Stimulated activated CD4-positive, alpha-beta T cell treated with anti-CD3 and anti-CD28 coated beads, Interleukin-2, amount 100 ng/mL, for 4 hours (primary cell): ENCODE results near the gene KLHL21.
A peak's percentile ranks its signal among the peaks of the same experiment; 100 is the strongest.
"Not testable (repeated sequence)": the region's sequence is repeated elsewhere in the genome, so short reads cannot be mapped to it uniquely, and the experiment has no call there.

Experiments used
- DNase-seq: peaks from one replicate; pipeline ENCODE4 v3.0.0-alpha.2; 2020; ENCODE audit warnings: low read depth

Gene KLHL21

DNA sequence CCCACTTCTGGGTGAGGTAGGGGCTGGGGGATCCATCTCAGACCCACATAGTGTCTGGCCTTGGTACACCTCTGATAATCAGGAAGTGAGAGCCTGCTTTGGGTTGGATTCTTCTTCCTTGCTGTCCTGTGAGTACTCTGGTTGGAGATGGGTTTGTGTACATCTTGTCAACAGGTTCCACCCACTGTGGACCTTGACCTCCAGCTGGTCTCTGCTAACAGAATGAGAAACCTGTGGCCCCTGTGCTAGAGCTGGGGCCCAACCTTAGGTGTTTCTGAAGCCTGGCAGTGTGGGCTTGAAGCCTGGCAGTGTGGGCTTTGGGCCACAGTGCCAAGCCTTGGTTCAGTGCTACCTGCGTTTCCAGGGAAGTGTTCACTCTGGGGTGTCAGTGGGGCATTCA lies 20.3 kb downstream of the KLHL21 start:
- no peak for DNase-seq

DNA sequence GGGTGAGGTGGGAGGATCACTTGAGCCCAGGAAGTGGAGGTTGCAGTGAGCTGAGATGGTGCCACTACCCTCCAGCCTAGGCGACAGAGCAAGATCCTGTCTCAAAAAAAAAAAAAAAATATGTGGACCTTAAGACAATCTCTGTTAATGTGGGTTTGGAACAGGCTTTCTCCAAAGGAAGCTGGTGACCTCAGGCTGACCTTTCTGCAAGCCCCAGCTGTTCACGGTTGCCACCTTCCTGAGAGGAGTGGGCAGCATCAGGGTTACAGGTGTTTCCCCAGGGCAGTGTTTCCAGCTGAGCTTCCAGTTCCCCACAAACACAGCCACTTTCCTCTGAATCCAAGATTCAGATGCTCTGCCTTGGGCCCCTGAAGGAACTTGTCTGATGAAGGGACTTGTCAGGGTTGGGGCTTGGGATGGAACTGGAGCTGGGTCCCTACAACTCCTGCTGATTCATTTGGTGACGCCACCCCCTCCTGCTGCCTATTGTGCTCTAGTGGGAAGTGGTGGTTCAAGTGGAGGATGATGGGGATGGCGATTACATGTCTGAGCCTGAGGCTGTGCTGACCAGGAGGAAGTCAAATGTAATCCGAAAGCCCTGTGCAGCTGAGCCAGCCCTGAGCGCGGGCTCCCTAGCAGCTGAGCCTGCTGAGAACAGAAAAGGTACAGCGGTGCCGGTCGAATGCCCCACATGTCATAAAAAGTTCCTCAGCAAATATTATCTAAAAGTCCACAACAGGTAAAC lies 20.9 kb downstream of the KLHL21 start:
- no peak for DNase-seq

DNA sequence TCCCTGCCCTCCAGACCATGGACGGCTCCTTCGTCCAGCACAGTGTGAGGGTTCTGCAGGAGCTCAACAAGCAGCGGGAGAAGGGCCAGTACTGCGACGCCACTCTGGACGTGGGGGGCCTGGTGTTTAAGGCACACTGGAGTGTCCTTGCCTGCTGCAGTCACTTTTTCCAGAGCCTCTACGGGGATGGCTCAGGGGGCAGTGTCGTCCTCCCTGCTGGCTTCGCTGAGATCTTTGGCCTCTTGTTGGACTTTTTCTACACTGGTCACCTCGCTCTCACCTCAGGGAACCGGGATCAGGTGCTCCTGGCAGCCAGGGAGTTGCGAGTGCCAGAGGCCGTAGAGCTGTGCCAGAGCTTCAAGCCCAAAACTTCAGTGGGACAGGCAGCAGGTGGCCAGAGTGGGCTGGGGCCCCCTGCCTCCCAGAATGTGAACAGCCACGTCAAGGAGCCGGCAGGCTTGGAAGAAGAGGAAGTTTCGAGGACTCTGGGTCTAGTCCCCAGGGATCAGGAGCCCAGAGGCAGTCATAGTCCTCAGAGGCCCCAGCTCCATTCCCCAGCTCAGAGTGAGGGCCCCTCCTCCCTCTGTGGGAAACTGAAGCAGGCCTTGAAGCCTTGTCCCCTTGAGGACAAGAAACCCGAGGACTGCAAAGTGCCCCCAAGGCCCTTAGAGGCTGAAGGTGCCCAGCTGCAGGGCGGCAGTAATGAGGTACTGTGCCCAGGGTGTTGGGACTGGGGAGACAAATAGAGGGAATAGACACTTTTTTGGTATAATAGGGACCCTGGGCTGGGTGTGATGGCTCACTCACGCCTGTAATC lies 21.9 kb downstream of the KLHL21 start:
- no peak for DNase-seq

DNA sequence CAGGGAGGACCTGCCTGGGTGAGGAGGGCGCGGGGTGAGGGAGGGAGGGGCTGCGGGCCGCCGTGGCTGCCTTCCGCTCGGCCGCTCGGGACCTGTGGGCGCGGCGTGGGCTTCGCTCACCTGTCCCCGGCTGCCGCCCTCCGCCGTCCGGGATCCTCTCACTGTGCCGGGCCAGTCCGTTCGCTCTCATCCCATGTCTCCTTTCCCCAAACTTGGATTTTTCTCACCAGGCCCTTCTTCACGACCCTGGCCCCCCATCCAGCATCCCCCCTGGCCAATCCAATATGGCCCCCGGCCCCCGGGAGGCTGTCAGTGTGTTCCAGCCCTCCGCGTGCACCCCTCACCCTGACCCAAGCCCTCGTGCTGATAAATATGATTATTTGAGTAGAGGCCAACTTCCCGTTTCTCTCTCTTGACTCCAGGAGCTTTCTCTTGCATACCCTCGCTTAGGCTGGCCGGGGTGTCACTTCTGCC lies 22.5 kb downstream of the KLHL21 start:
- no peak for DNase-seq

DNA sequence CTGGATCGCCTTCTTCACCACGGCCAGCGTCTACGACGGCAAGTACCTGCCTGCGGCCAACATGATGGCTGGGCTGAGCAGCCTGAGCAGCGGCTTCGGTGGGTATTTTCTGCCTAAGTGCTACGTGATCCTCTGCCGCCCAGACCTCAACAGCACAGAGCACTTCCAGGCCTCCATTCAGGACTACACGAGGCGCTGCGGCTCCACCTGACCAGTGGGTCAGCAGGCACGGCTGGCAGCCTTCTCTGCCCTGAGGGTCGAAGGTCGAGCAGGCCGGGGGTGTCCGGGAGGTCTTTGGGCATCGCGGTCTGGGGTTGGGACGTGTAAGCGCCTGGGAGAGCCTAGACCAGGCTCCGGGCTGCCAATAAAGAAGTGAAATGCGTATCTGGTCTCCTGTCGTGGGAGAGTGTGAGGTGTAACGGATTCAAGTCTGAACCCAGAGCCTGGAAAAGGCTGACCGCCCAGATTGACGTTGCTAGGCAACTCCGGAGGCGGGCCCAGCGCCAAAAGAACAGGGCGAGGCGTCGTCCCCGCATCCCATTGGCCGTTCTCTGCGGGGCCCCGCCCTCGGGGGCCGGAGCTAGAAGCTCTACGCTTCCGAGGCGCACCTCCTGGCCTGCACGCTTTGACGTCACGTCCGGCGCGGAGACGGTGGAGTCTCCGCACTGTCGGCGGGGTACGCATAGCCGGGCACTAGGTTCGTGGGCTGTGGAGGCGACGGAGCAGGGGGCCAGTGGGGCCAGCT lies 23.1 kb downstream of the KLHL21 start, which contains the start of gene ZBTB48:
Gene ZBTB48 (plus strand): TSS at position 621 of the 745 bp plus-strand sequence. CDS start 616 bp downstream, outside the sequence.
- peak; percentile 97 for DNase-seq

DNA sequence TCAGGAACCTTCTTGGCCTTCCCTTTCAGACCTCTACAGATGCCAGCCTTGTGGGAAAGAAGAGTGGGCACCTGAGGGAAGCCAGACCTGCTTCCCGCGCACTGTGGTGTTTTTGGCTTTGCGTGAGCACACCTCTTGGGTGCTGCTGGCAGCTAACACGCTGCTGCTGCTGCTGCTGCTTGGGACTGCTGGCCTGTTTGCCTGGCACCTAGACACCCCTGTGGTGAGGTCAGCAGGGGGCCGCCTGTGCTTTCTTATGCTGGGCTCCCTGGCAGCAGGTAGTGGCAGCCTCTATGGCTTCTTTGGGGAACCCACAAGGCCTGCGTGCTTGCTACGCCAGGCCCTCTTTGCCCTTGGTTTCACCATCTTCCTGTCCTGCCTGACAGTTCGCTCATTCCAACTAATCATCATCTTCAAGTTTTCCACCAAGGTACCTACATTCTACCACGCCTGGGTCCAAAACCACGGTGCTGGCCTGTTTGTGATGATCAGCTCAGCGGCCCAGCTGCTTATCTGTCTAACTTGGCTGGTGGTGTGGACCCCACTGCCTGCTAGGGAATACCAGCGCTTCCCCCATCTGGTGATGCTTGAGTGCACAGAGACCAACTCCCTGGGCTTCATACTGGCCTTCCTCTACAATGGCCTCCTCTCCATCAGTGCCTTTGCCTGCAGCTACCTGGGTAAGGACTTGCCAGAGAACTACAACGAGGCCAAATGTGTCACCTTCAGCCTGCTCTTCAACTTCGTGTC lies 23.9 kb downstream of the KLHL21 start:
- no peak for DNase-seq

DNA sequence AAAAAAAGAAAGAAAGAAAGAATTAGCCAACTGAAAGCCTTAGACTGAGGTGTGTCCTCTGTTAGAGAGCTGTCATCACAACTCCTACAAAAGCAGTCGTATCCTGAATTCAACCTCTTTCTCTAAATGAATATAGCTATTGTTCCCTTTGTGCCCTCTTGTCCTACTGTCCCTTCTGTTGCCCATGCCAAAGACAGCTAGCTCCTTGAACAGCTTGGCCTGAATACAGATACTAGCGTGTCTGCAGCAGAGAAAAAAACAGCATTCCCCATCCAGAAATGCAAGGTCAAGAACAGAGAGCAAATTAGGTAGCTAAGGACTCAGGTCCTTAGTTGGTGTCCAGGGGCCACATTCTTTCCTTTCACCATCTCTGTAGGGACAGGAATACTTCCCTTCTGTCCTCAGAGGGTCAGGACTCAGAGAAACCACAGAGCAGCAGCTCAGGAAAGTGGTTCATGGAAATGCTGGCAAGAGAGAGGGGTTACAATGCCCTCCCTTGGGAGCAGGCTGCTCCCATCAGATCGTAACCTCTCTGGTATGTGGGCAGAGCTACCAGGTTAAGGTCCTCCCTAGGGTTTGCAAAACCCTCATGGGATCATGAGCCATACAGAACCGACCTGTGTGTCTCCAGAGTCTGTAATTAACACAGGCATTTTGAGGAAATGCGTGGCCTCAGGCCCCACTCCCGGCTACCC lies 24.7 kb downstream of the KLHL21 start:
- no peak for DNase-seq

DNA sequence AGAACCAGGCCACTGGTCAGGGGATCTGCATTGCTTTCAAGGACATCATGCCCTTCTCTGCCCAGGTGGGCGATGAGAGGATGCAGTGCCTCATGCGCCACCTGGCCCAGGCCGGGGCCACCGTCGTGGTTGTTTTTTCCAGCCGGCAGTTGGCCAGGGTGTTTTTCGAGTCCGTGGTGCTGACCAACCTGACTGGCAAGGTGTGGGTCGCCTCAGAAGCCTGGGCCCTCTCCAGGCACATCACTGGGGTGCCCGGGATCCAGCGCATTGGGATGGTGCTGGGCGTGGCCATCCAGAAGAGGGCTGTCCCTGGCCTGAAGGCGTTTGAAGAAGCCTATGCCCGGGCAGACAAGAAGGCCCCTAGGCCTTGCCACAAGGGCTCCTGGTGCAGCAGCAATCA lies 27.9 kb downstream of the KLHL21 start:
- no peak for DNase-seq

DNA sequence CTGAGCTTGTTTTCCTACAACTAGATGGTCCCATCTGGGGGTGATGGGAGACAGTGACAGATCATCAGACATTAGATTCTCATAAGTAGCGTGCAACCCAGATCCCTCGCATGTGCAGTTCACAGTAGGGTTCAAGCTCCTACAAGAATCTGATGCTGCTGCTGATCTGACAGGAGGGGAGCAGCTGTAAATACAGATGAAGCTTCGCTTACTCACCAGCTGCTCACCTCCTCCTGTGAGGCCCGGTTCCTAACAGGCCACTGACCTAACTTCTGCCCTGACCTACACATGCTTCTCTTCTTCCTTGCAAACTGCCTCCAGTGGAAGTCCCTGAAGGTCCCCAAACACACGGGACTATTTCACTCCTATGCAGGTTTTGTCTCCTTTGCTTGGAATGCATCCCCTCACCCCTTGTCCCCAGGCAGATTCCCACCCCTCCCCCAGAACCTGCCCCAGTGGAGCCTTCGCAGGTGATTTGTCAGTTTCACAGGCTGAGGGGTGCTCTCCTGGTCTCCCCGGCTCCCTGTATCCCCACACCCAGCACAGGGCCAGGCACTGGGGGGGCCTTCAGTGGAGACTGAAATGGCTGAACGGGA lies 28.5 kb downstream of the KLHL21 start:
- no peak for DNase-seq

DNA sequence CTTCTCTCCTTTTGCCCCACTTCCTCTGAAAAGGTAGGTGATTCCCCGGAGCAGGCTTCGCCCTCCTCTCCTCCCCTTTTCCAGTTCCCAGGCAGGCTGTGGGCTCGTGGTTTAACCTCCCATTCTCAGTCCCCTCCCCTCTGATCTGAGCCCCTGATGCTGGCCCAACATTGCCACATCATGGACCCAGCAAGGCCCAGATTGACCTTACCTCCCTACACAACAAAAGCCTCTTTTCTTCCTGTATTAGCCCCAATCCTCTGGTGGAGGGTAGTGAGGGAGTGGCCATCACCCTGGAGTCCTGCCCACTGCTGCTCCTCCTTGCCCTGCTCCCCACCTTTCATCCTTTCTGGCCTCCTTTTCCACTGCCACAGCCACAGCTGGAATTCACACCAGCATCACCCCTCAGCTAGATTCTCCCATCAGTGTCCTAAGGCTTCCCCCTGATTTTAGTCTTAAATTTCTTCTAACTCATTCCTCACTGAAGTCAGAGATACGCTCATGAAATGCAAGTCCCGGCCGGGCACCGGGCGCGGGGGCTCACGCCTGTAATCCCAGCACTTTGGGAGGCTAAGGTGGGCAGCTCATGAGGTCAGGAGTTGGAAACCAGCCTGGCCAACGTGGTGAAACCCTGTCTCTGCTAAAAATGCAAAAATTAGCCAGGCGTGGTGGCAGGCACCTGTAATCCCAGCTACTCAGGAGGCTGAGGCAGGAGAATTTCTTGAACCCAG lies 29.9 kb downstream of the KLHL21 start:
- DNase-seq = no peak

DNA sequence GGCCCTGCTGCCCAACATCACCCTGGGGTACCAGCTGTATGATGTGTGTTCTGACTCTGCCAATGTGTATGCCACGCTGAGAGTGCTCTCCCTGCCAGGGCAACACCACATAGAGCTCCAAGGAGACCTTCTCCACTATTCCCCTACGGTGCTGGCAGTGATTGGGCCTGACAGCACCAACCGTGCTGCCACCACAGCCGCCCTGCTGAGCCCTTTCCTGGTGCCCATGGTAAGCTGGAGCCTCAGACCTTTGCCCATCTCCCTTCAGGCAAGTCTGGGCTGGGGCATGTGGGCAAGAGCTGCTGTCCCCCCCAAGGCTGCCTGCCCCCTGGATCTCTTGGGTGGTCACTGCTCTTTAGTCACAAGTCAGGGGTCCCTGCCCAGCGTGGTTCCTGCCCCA lies 31.7 kb downstream of the KLHL21 start:
- no peak for DNase-seq

DNA sequence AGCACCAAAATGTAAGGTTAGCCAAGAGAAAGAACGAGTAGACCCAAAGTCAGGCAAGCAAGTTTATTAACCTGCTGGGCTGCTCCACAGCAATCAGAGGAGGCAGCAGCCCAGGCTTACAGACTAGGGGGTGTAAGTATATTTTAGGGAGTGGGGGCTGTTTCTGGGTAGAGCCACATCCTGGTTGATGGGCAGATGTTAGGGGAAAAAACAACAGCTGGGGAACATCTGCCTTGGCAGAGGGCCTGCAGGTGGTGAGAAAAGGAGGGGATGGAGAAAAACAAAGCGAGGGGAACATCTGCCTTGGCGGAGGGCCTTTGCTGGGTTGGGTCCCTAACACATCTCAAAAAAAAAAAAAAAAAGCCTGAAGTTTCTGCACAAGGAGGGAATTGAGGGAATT lies 32.6 kb downstream of the KLHL21 start:
- no peak for DNase-seq

DNA sequence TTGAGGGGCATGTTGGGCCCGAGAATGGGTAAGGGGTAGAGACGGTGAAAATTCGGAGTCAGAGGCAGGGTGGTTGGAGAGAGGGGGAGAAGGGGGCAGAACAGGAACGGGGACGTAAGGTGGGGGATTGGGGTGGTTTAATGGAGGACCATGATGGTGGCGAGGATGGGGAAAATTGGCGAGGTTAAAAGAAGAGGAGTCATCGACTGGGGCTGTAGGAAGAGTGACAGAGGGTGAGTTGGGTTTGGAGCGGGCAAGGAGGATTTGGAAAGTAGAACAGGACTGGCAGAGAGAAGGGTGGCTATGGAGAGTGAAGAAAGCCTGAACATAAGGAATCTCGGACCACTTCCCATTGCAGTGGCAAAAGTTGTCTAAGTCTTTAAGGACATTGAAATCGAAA lies 33.6 kb downstream of the KLHL21 start:
- no peak for DNase-seq

DNA sequence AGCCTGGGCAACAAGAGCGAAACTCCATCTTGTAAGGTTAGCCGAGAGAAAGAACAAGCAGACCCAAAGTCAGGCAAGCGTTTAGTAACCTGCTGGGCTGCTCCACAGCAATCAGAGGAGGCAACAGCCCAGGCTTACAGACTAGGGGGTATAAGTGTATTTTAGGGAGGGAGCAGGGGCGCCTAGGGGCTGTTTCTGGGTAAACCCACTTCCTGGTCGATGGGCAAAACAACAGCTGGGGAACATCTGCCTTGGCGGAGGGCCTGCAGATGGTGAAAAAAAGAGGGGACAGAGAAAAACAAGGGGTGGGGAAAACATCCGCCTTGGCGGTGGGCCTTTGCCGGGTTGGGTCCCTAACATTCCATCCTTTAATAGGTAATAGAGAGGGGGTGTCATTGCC lies 42.4 kb downstream of the KLHL21 start:
- no peak for DNase-seq

DNA sequence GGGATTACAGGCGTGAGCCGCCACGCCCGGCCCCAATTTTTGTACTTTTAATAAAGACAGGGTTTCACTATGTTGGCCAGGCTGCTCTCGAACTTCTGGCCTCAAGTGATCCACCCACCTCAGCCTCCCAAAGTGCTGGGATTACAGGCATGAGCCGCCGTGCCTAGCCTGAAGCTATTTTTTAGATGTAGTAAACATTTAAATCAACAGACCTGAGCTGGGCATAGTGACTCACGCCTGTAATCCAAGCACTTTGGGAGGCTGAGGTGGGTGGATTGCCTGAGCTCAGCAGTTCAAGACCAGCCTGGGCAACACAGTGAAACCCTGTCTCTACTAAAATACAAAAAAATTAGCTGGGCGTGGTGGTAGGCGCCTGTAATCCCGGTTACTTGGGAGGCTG lies 43.5 kb downstream of the KLHL21 start:
- not testable (repeated sequence) for DNase-seq

DNA sequence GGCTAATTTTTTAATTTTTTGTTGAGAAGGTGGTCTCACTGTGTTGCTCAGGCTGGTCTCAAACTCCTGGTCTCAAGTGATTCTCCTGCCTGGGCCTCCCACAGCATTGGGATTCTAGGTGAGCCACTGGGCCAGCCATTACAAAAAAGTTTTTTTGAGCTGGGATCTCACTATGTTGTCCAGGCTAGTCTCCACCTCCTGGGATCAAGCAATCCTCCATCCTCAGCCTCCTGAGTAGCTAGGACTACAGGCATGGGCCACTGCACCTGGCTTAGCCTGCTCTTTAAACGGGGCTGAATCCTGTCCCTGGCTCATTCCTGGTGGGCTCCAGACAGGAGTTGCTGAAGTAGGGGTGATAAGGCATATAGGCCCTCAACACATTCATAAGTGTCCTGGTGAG lies 45.1 kb downstream of the KLHL21 start:
- no peak for DNase-seq

DNA sequence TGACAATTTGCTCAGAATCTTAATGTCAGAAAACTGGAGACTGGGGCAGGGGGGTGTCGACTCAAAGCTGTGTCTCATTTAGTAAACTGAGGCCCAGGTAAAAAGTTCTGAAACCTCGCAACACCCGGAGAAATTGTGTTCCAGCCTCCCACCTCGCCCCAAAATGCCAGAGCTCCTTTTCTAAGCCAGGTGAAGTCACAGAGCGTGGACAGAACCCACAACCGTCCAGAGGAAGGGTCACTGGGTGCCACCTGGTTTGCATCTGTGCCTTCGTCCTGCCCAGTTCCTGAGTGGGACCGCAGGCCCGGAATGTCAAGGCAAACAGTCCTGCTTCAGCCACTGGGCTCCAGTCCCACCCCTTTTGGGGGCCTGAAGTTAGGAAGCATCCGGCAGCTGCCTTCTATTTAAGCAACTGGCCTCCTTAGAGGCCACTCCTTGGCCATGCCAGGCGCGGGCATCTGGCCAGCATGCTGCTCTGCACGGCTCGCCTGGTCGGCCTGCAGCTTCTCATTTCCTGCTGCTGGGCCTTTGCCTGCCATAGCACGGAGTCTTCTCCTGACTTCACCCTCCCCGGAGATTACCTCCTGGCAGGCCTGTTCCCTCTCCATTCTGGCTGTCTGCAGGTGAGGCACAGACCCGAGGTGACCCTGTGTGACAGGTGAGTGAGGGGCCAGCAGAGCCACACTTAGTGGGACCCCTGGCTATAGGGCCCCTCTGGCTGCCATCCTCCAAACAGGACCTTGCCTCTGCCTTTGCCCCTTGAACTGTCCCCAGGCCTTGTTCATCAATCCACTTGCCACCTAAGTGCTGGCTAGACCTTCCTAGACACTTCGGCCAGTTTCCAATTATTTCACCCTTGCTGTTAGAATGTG lies 47.5 kb downstream of the KLHL21 start, which contains the start of gene TAS1R1:
Gene TAS1R1 (plus strand): TSS at position 401 of the 872 bp plus-strand sequence. CDS start 67 bp downstream, at position 468.
- no peak for DNase-seq

DNA sequence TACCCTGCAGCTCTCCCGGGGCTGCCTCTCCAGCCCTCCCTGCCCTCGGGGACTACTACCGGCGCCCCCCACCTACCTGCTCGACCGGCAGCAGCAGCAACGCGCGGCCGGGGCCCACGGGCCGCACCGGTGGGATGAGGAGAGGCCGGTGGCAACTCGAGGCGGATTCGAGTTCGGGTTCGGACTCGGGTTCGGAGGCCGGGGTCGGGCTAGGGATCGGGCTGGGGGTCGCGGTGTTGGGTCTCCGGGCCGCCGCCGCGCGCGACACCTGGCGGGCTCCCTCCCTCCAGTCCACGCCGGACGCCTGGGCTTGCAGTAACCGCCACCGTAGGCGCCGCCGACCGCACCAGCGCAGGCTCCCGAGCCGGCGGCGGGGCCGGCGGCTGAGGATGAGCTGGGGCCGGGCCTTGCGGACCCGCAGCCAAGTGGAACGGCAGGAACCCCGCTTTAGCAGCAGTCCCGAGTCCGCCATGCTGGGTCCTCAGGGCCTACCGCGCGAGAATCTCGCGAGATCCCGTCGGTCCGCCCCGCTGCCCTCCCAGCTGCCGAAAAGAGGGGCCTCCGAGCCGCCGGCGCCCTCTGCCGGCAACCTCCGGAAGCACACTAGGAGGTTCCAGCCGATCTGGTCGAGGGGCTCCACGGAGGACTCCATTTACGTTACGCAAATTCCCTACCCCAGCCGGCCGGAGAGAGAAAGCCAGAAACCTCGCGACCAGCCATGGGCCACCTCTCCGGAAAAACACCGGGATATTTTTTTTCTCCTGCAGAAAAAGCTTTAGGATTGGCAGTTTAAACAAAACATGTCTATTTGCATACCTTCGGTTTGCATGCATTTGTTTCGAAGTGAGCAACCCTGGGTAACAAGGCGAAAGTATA lies 48.4 kb downstream of the KLHL21 start, which contains the start of gene NOL9:
Gene NOL9 (minus strand): TSS at position 483 of the 876 bp plus-strand sequence. CDS start 11 bp downstream, at position 472.
- peak; percentile 91 for DNase-seq
